HG02938 (cell line): ENCODE results near the gene STEAP2.
A peak's percentile ranks its signal among the peaks of the same experiment; 100 is the strongest.

Source experiments
- ATAC-seq: cut with Tn5 transposase; IDR thresholded peaks from one replicate; pipeline ENCODE4 v1.9.1; 2021; ENCODE audit warnings: mild to moderate bottlenecking, moderate library complexity; ENCODE audit not compliant: unreplicated experiment

STEAP2 gene

GRCh38 chr7:90192876-90193750 lies 18.4 kb upstream of the STEAP2 start:
- no peak for ATAC-seq

DNA sequence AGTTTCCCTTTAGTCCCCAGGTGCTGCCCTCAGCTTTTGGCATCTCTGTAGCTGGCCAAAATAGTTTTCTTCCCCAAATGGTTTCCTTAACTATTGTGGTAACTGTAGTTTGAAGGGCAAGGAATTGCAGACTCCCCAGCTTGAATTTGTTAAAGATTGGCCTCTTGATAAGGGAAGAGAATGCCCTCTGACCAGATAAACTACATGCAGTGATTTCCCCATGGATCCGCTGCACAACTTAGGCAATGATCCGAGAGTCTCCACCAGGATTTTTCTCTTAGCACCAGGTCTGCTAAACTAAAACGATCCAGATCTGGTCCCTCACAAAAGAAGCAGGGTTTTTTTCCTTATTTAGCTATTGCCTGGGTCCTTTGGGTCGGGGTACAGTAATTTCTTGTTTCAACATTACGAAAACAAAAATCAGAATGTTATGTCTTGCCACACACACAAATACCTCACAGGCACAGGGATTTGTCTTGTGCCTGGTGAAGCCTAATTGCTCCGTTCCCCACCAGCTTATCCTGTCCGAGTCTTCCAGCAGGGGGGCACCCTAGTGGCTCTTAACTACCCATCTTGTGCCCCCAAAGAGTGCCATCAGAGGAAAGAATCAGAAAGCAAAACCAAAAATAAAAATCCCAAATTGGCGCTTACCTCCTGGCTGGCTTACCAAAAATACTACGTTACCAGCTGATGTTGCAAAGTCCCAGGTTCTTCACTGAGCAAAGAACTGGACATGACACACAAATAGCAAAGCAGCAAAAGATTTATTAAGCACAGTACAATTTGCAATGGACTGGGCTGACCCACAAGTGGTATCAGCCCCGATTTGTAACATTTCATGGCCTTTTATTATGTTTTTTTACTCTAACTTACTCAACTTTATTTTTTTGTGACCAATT lies 16.4 kb upstream of the STEAP2 start:
- no peak for ATAC-seq

DNA sequence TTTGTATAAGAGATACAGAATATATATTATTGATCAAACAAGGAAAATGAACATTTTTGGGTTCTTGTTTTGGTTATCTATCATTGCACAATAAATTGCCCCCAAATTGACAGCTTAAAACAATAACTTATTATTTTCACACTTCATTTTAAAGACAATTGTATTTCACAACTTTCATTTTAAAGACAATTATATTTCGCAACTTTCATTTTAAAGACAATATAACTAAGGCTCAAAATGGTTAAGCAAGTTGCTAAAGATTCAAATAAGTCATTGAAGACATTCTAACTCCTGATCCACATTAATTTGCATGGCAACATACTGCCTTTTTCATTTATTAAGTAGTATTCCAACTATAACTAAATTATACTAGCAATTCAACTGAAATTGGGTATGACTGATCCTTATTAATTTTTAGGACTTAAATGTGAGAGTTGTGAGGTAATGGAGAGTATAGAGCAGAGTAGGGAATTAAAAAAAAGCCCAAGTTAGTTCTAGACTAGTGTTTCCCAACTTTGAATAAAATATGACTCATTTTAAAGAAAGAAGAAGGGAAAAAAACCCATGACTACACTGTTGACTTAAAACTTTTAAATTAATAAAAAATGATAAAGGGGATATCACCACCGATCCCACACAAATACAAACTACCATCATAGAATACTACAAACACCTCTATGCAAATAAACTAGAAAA lies 9.9 kb upstream of the STEAP2 start:
- no peak for ATAC-seq

GRCh38 chr7:90207956-90208355 lies 3.6 kb upstream of the STEAP2 start:
- no peak for ATAC-seq

GRCh38 chr7:90209776-90210175 lies 1.8 kb upstream of the STEAP2 start:
- no peak for ATAC-seq

- ATAC-seq = no peak
Measured at GRCh38 chr7:90210475-90210874, 1.1 kb upstream of the STEAP2 start.

DNA sequence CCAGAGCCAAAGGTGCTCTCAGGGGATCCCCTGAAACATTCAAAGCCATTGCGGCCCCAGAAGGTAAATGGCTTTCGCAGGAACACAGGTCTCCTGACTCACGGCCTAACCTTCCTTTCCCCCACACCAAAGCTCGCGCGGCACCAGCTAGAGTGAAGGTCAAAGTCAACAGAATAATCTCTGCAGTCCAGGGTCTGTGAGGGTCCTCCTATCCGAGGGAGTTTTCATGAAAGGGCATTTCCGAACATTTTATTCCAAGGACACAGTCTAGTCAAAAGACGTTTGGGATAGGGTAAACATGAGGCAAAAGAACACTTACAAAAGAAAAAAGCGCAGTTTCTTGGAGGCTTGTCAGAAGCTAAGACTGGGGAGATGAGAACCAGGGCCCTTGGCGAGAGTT lies 559 bp upstream of the STEAP2 start:
- ATAC-seq = peak; percentile 18

GRCh38 chr7:90212149-90212495 lies 582 bp downstream of the STEAP2 start:
- no peak for ATAC-seq

- ATAC-seq = no peak
Measured at GRCh38 chr7:90213521-90213920, 2.0 kb downstream of the STEAP2 start.

DNA sequence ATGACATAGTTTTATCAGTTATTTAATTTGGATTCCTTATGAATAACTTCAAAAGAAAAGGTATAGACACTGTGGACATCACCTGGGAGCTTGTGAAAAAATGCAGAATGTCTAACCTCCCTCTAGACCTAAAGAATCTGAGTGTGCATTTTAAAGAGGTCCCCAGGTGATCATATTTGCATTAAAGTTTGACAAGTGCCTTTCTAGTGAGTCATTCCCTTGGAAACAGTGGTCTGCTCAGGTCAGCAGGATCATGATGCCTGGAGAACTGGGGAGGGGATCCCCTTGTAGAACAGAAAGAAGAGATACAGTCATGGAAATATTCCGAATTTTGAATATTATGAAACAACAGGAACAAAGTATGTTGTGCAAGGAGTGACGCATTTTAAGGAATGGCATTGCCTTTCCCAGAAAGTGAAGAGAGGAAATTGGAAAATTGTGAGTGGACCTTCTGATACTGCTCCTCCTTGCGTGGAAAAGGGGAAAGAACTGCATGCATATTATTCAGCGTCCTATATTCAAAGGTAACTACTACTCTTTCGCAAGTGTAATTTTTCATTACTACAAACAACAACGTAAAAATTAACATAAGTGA lies 4.6 kb downstream of the STEAP2 start:
- ATAC-seq = no peak

DNA sequence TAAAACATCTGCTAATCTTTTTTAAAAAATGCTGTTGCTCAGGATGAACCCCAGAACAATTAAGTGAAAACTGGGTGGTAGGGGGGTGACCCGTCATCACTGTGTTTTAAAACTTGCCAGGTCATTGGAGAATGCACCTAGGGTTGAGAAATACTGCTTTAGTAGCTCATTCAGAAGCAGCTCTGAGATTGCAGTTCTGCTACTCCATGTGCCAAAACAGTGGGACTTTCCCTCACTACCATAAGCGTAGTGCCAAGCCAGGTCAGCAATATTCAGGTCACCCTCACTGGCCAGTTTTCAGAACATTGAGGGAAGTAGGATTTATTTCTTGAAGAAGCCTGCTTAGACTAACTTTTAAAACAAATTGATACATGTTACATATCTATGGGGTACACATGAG lies 5.2 kb downstream of the STEAP2 start:
- ATAC-seq = no peak

DNA sequence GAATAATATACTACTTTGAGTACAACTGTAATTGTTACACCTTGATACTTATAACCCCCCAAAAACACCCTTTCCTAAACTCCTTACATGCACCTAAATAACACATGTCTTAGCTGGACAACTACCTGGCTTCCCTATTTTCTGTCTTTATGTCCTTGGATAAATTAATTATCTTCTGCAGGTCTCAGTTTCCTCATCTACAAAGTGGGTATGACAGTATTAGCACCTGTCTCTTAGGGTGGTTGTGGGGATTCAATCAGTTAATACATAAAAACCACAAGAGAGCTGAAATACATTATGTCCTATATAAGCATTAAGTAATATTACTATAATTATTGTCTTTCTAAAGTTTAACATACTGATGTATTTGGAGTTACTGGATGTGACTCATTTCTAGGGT lies 10.8 kb downstream of the STEAP2 start:
- no peak for ATAC-seq

- no peak for ATAC-seq
Measured at GRCh38 chr7:90222811-90223725, 11.5 kb downstream of the STEAP2 start.

- ATAC-seq = no peak
Measured at GRCh38 chr7:90224195-90224594, 12.7 kb downstream of the STEAP2 start.

DNA sequence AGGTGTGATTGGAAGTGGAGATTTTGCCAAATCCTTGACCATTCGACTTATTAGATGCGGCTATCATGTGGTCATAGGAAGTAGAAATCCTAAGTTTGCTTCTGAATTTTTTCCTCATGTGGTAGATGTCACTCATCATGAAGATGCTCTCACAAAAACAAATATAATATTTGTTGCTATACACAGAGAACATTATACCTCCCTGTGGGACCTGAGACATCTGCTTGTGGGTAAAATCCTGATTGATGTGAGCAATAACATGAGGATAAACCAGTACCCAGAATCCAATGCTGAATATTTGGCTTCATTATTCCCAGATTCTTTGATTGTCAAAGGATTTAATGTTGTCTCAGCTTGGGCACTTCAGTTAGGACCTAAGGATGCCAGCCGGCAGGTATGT lies 13.6 kb downstream of the STEAP2 start:
- ATAC-seq = no peak

GRCh38 chr7:90225601-90226000 lies 14.1 kb downstream of the STEAP2 start:
- no peak for ATAC-seq

DNA sequence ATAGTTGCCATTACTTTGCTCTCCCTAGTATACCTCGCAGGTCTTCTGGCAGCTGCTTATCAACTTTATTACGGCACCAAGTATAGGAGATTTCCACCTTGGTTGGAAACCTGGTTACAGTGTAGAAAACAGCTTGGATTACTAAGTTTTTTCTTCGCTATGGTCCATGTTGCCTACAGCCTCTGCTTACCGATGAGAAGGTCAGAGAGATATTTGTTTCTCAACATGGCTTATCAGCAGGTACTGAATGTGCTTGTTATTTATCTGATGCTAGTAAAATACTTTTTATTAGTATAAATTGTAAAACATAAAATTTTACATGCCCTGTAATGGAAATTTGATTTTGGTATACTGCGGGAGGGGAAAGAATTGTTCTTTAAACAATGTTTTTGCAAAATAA lies 15.7 kb downstream of the STEAP2 start:
- no peak for ATAC-seq

- no peak for ATAC-seq
Measured at GRCh38 chr7:90229682-90230081, 18.1 kb downstream of the STEAP2 start.

GRCh38 chr7:90230834-90231233 lies 19.3 kb downstream of the STEAP2 start:
- ATAC-seq = no peak

GRCh38 chr7:90231304-90231703 lies 19.8 kb downstream of the STEAP2 start:
- no peak for ATAC-seq
